IPS DF 6.9 (cell line): ENCODE measurements around the gene CACUL1.

Experiments
- DNase-seq: peaks from one replicate; pipeline ENCODE4 v3.0.0-alpha.2; 2013; ENCODE audit warnings: low read depth, low spot score
- H3K27ac ChIP-seq: one replicate; pipeline ENCODE4 v1.5.1; 2013; ENCODE audit warnings: low read length, control low read depth
- H3K27me3 ChIP-seq: 2 replicates; pipeline ENCODE4 v1.6.1; 2013; ENCODE audit warnings: mild to moderate bottlenecking, low read length; ENCODE audit not compliant: control insufficient read depth, insufficient read depth
- H3K36me3 ChIP-seq: 2 replicates; pipeline ENCODE4 v1.6.1; 2013; ENCODE audit warnings: low read length; ENCODE audit not compliant: control insufficient read depth, insufficient read depth
- H3K4me1 ChIP-seq: 2 replicates; pipeline ENCODE4 v1.6.1; 2013; ENCODE audit warnings: low read length; ENCODE audit not compliant: control insufficient read depth, insufficient read depth
- H3K4me3 ChIP-seq: 2 replicates; pipeline ENCODE4 v1.5.1; 2013; ENCODE audit warnings: mild to moderate bottlenecking, low read length
- H3K9me3 ChIP-seq: 2 replicates; pipeline ENCODE4 v1.6.1; 2013; ENCODE audit warnings: low read length, inconsistent platforms; ENCODE audit not compliant: control insufficient read depth, insufficient read depth
- WGBS: extraction: QIAGEN DNeasy Blood & Tissue Kit; methylation state at CpG from one replicate; pipeline ENCODE4 v1.1.7; 2013; ENCODE audit warnings: mixed read lengths, missing lambda C conversion rate; ENCODE audit not compliant: insufficient read length, insufficient coverage; 5-methylcytosine and 5-hydroxymethylcytosine counted together

The CACUL1 gene

GRCh38 chr10:118720685-118721538 is 33.9 kb downstream of the CACUL1 start:
- Histone ChIP-seq H3K36me3 (no peaks in the 10 kb centered on the region), H3K4me3 (no peak overlapping the region), H3K4me1 (no peaks in the 10 kb centered on the region), H3K9me3 (no peaks in the 10 kb centered on the region), H3K27ac (no peak overlapping the region), H3K27me3 (no peaks in the 10 kb centered on the region)
- WGBS: no CpG with 5 or more reads among the region's 3 CpGs
- no peak for DNase-seq

- H3K4me1 ChIP-seq: no peaks in the 10 kb centered on the region
- no CpG with 5 or more reads among the region's 3 CpGs for WGBS
- H3K36me3 ChIP-seq: no peaks in the 10 kb centered on the region
- no peaks in the 10 kb centered on the region for H3K27me3 ChIP-seq
- no peak overlapping the region for H3K4me3 ChIP-seq
- H3K27ac ChIP-seq: no peak overlapping the region
- no peaks in the 10 kb centered on the region for H3K9me3 ChIP-seq
- DNase-seq: no peak
These were observed 40.4 kb downstream of the CACUL1 start for GRCh38 chr10:118714366-118714765.

GRCh38 chr10:118712930-118713634 is 41.7 kb downstream of the CACUL1 start:
- H3K27ac ChIP-seq: no peak overlapping the region

GRCh38 chr10:118712080-118712479 is 42.7 kb downstream of the CACUL1 start:
- no CpG with 5 or more reads among the region's 7 CpGs for WGBS
- Histone ChIP-seq H3K4me1 (no peaks in the 10 kb centered on the region; the same call in 1 of the 2 replicates), H3K36me3 (no peaks in the 10 kb centered on the region)

More at GRCh38 chr10:118712930-118713634, 41.7 kb downstream of the CACUL1 start:
- H3K36me3 ChIP-seq: no peaks in the 10 kb centered on the region
- no peaks in the 10 kb centered on the region for H3K9me3 ChIP-seq
- no peak for DNase-seq
- H3K4me1 ChIP-seq: no peaks in the 10 kb centered on the region; the same call in 1 of the 2 replicates
- WGBS: no CpG with 5 or more reads among the region's 14 CpGs
- H3K27me3 ChIP-seq: no peaks in the 10 kb centered on the region
- H3K4me3 ChIP-seq: no peak overlapping the region

GRCh38 chr10:118710487-118710886 is 44.3 kb downstream of the CACUL1 start:
- Histone ChIP-seq H3K9me3 (no peaks in the 10 kb centered on the region), H3K4me1 (no peaks in the 10 kb centered on the region; the same call in 1 of the 2 replicates), H3K4me3 (no peak overlapping the region), H3K27me3 (no peaks in the 10 kb centered on the region), H3K27ac (no peak overlapping the region), H3K36me3 (no peaks in the 10 kb centered on the region)
- WGBS: no CpG with 5 or more reads among the region's 1 CpG
- DNase-seq: no peak

More at GRCh38 chr10:118712080-118712479, 42.7 kb downstream of the CACUL1 start:
- Histone ChIP-seq H3K27ac (no peak overlapping the region), H3K27me3 (no peaks in the 10 kb centered on the region), H3K4me3 (no peak overlapping the region), H3K9me3 (no peaks in the 10 kb centered on the region)
- DNase-seq: no peak

GRCh38 chr10:118708571-118708970 is 46.2 kb downstream of the CACUL1 start:
- no peaks in the 10 kb centered on the region for H3K27me3 ChIP-seq
- no peak for DNase-seq
- no peak overlapping the region for H3K4me3 ChIP-seq
- H3K36me3 ChIP-seq: no peaks in the 10 kb centered on the region
- H3K27ac ChIP-seq: no peak overlapping the region
- H3K4me1 ChIP-seq: no peaks in the 10 kb centered on the region; the same call in 1 of the 2 replicates
- H3K9me3 ChIP-seq: no peaks in the 10 kb centered on the region
- no CpG with 5 or more reads among the region's 7 CpGs for WGBS

- Histone ChIP-seq H3K27me3 (no peaks in the 10 kb centered on the region), H3K4me3 (no peak overlapping the region), H3K36me3 (no peaks in the 10 kb centered on the region), H3K4me1 (no peaks in the 10 kb centered on the region; the same call in 1 of the 2 replicates), H3K9me3 (no peaks in the 10 kb centered on the region), H3K27ac (no peak overlapping the region)
- WGBS: no CpG with 5 or more reads among the region's 6 CpGs
- DNase-seq: no peak
These were observed 50.1 kb downstream of the CACUL1 start for GRCh38 chr10:118704711-118705110.

GRCh38 chr10:118701529-118702323 is 53.0 kb downstream of the CACUL1 start:
- no peaks in the 10 kb centered on the region for H3K27me3 ChIP-seq
- H3K4me1 ChIP-seq: no peaks in the 10 kb centered on the region
- H3K36me3 ChIP-seq: no peaks in the 10 kb centered on the region
- no peaks in the 10 kb centered on the region for H3K9me3 ChIP-seq
- no peak overlapping the region for H3K27ac ChIP-seq
- no peak for DNase-seq
- no CpG with 5 or more reads among the region's 8 CpGs for WGBS
- H3K4me3 ChIP-seq: no peak overlapping the region

GRCh38 chr10:118698421-118698820 is 56.3 kb downstream of the CACUL1 start:
- H3K27ac ChIP-seq: no peak overlapping the region
- no peak for DNase-seq
- no peaks in the 10 kb centered on the region for H3K36me3 ChIP-seq

GRCh38 chr10:118694848-118695247 is 59.9 kb downstream of the CACUL1 start:
- Histone ChIP-seq H3K4me1 (no peaks in the 10 kb centered on the region), H3K27ac (no peak overlapping the region), H3K4me3 (no peak overlapping the region), H3K9me3 (no peaks in the 10 kb centered on the region), H3K36me3 (no peaks in the 10 kb centered on the region; the same call in 1 of the 2 replicates), H3K27me3 (no peaks in the 10 kb centered on the region)
- no peak for DNase-seq

More at GRCh38 chr10:118698421-118698820, 56.3 kb downstream of the CACUL1 start:
- H3K27me3 ChIP-seq: no peaks in the 10 kb centered on the region
- H3K4me1 ChIP-seq: no peaks in the 10 kb centered on the region
- no peak overlapping the region for H3K4me3 ChIP-seq
- WGBS: no CpG with 5 or more reads among the region's 7 CpGs
- no peaks in the 10 kb centered on the region for H3K9me3 ChIP-seq
